Measurements from ENCODE around the gene RITA1. TPM values are rescaled to one million over a fixed set of nuclear protein-coding genes. Genes with fewer than 3 reads are reported as not detected.

Gene RITA1
- polyA plus RNA-seq, 2 donors, result 6.8 to 14.6 TPM

GRCh38 chr12:113208041-113208934 lies 22.8 kb downstream of the RITA1 start:
- WGBS, 2 donors, result 70 to 73% methylated on average over 10 of the region's 10 CpGs
- peak overlapping the region in 1 of 2 donors; percentile 53 for H3K27ac ChIP-seq (ENCODE audit: low read depth in 2 of 2, low read length in 1 of 2)
- no peak overlapping the region for H3K4me3 ChIP-seq (ENCODE audit: low read depth in 1 of 2, low read length in 2 of 2)
- H3K4me1 ChIP-seq (ENCODE audit: control insufficient read depth in 2 of 2, insufficient read depth in 2 of 2, low read length in 1 of 2), result no peaks in the 10 kb centered on the region
- no peaks in the 10 kb centered on the region for H3K27me3 ChIP-seq (ENCODE audit: control insufficient read depth in 1 of 2, insufficient read depth in 2 of 2, low read length in 2 of 2)
- no peaks in the 10 kb centered on the region for H3K36me3 ChIP-seq (ENCODE audit: control insufficient read depth in 2 of 2, insufficient read depth in 2 of 2, low read length in 1 of 2)
- no peaks in the 10 kb centered on the region for H3K9me3 ChIP-seq (ENCODE audit: control insufficient read depth in 2 of 2, insufficient read depth in 1 of 2, low read depth in 1 of 2, low read length in 1 of 2)

- no peaks in the 10 kb centered on the region for H3K27me3 ChIP-seq (ENCODE audit: control insufficient read depth in 1 of 2, insufficient read depth in 2 of 2, low read length in 2 of 2)
- no peaks in the 10 kb centered on the region for H3K4me1 ChIP-seq (ENCODE audit: control insufficient read depth in 2 of 2, insufficient read depth in 2 of 2, low read length in 1 of 2)
- no peak overlapping the region for H3K4me3 ChIP-seq (ENCODE audit: low read depth in 1 of 2, low read length in 2 of 2)
- 89 to 90% methylated on average over 6 of the region's 6 CpGs for WGBS, 2 donors
- H3K36me3 ChIP-seq (ENCODE audit: control insufficient read depth in 2 of 2, insufficient read depth in 2 of 2, low read length in 1 of 2), result no peaks in the 10 kb centered on the region
- H3K27ac ChIP-seq (ENCODE audit: low read depth in 2 of 2, low read length in 1 of 2), result no peak overlapping the region
- no peaks in the 10 kb centered on the region for H3K9me3 ChIP-seq (ENCODE audit: control insufficient read depth in 2 of 2, insufficient read depth in 1 of 2, low read depth in 1 of 2, low read length in 1 of 2)
Observed at GRCh38 chr12:113211160-113211559, 25.6 kb downstream of the RITA1 start.

GRCh38 chr12:113214895-113215400 lies 29.4 kb downstream of the RITA1 start:
- peaks cover 0 to 2% of the 10 kb centered on the region in 2 donors for H3K4me1 ChIP-seq (ENCODE audit: control insufficient read depth in 2 of 2, insufficient read depth in 2 of 2, low read length in 1 of 2)
- WGBS, 2 donors, result 49 to 56% methylated on average over 5 of the region's 5 CpGs
- peak overlapping the region in 1 of 2 donors; percentile 24 for H3K27ac ChIP-seq (ENCODE audit: low read depth in 2 of 2, low read length in 1 of 2)
- H3K9me3 ChIP-seq (ENCODE audit: control insufficient read depth in 2 of 2, insufficient read depth in 1 of 2, low read depth in 1 of 2, low read length in 1 of 2), result no peaks in the 10 kb centered on the region
- no peak overlapping the region for H3K4me3 ChIP-seq (ENCODE audit: low read depth in 1 of 2, low read length in 2 of 2)
- H3K36me3 ChIP-seq (ENCODE audit: control insufficient read depth in 2 of 2, insufficient read depth in 2 of 2, low read length in 1 of 2), result no peaks in the 10 kb centered on the region
- no peaks in the 10 kb centered on the region for H3K27me3 ChIP-seq (ENCODE audit: control insufficient read depth in 1 of 2, insufficient read depth in 2 of 2, low read length in 2 of 2)

- no peaks in the 10 kb centered on the region for H3K9me3 ChIP-seq (ENCODE audit: control insufficient read depth in 2 of 2, insufficient read depth in 1 of 2, low read depth in 1 of 2, low read length in 1 of 2)
- H3K27ac ChIP-seq (ENCODE audit: low read depth in 2 of 2, low read length in 1 of 2), result no peak overlapping the region
- peaks cover 0 to 2% of the 10 kb centered on the region in 2 donors for H3K4me1 ChIP-seq (ENCODE audit: control insufficient read depth in 2 of 2, insufficient read depth in 2 of 2, low read length in 1 of 2)
- H3K4me3 ChIP-seq (ENCODE audit: low read depth in 1 of 2, low read length in 2 of 2), result no peak overlapping the region
- WGBS, 2 donors, result 75 to 79% methylated on average over 2 of the region's 2 CpGs
- no peaks in the 10 kb centered on the region for H3K36me3 ChIP-seq (ENCODE audit: control insufficient read depth in 2 of 2, insufficient read depth in 2 of 2, low read length in 1 of 2)
- H3K27me3 ChIP-seq (ENCODE audit: control insufficient read depth in 1 of 2, insufficient read depth in 2 of 2, low read length in 2 of 2), result no peaks in the 10 kb centered on the region
Observed at GRCh38 chr12:113216027-113216426, 30.5 kb downstream of the RITA1 start.

GRCh38 chr12:113220593-113221180 lies 35.2 kb downstream of the RITA1 start:
- H3K4me1 ChIP-seq (ENCODE audit: control insufficient read depth in 2 of 2, insufficient read depth in 2 of 2, low read length in 1 of 2), result peaks cover 0 to 5% of the 10 kb centered on the region in 2 donors
- 0 to 1% methylated on average over 23 of the region's 23 CpGs for WGBS, 2 donors
- H3K9me3 ChIP-seq (ENCODE audit: control insufficient read depth in 2 of 2, insufficient read depth in 1 of 2, low read depth in 1 of 2, low read length in 1 of 2), result no peaks in the 10 kb centered on the region
- H3K4me3 ChIP-seq (ENCODE audit: low read depth in 1 of 2, low read length in 2 of 2), result peak overlapping the region; percentile 40 to 49
- no peaks in the 10 kb centered on the region for H3K36me3 ChIP-seq (ENCODE audit: control insufficient read depth in 2 of 2, insufficient read depth in 2 of 2, low read length in 1 of 2)
- no peaks in the 10 kb centered on the region for H3K27me3 ChIP-seq (ENCODE audit: control insufficient read depth in 1 of 2, insufficient read depth in 2 of 2, low read length in 2 of 2)
- peak overlapping the region in 1 of 2 donors; percentile 75 for H3K27ac ChIP-seq (ENCODE audit: low read depth in 2 of 2, low read length in 1 of 2)

- no peaks in the 10 kb centered on the region for H3K9me3 ChIP-seq (ENCODE audit: control insufficient read depth in 2 of 2, insufficient read depth in 1 of 2, low read depth in 1 of 2, low read length in 1 of 2)
- no peaks in the 10 kb centered on the region for H3K36me3 ChIP-seq (ENCODE audit: control insufficient read depth in 2 of 2, insufficient read depth in 2 of 2, low read length in 1 of 2)
- H3K4me3 ChIP-seq (ENCODE audit: low read depth in 1 of 2, low read length in 2 of 2), result peak within 1 kb of the TSS; percentile 61 to 93
- peaks cover 0 to 5% of the 10 kb centered on the region in 2 donors for H3K4me1 ChIP-seq (ENCODE audit: control insufficient read depth in 2 of 2, insufficient read depth in 2 of 2, low read length in 1 of 2)
- 0% methylated on average over 42 to 68 of the region's 68 CpGs for WGBS, 2 donors
- H3K27me3 ChIP-seq (ENCODE audit: control insufficient read depth in 1 of 2, insufficient read depth in 2 of 2, low read length in 2 of 2), result no peaks in the 10 kb centered on the region
- H3K27ac ChIP-seq (ENCODE audit: low read depth in 2 of 2, low read length in 1 of 2), result peak within 1 kb of the TSS; percentile 88 to 94
Observed at GRCh38 chr12:113221181-113221996, 35.9 kb downstream of the RITA1 start, which contains the start of gene TPCN1. Gene TPCN1, plus strand, starts transcription at chr12:113221464. Its CDS starts 5,389 bp downstream, at chr12:113226853.

GRCh38 chr12:113221997-113222729 lies 36.6 kb downstream of the RITA1 start:
- Histone ChIP-seq H3K9me3 (ENCODE audit: control insufficient read depth in 2 of 2, insufficient read depth in 1 of 2, low read depth in 1 of 2, low read length in 1 of 2) (no peaks in the 10 kb centered on the region), H3K27ac (ENCODE audit: low read depth in 2 of 2, low read length in 1 of 2) (peak overlapping the region; percentile 88 to 94), H3K4me3 (ENCODE audit: low read depth in 1 of 2, low read length in 2 of 2) (peak overlapping the region; percentile 61 to 93), H3K27me3 (ENCODE audit: control insufficient read depth in 1 of 2, insufficient read depth in 2 of 2, low read length in 2 of 2) (no peaks in the 10 kb centered on the region), H3K36me3 (ENCODE audit: control insufficient read depth in 2 of 2, insufficient read depth in 2 of 2, low read length in 1 of 2) (peaks cover 0 to 5% of the 10 kb centered on the region in 2 donors), H3K4me1 (ENCODE audit: control insufficient read depth in 2 of 2, insufficient read depth in 2 of 2, low read length in 1 of 2) (peaks cover 0 to 2% of the 10 kb centered on the region in 2 donors)
- 13 to 18% methylated on average over 12 of the region's 12 CpGs for WGBS, 2 donors

GRCh38 chr12:113222730-113223531 lies 37.4 kb downstream of the RITA1 start:
- peaks cover 0 to 5% of the 10 kb centered on the region in 2 donors for H3K36me3 ChIP-seq (ENCODE audit: control insufficient read depth in 2 of 2, insufficient read depth in 2 of 2, low read length in 1 of 2)
- H3K27ac ChIP-seq (ENCODE audit: low read depth in 2 of 2, low read length in 1 of 2), result peak overlapping the region; percentile 88 to 94
- H3K4me1 ChIP-seq (ENCODE audit: control insufficient read depth in 2 of 2, insufficient read depth in 2 of 2, low read length in 1 of 2), result peaks cover 0 to 2% of the 10 kb centered on the region in 2 donors
- H3K9me3 ChIP-seq (ENCODE audit: control insufficient read depth in 2 of 2, insufficient read depth in 1 of 2, low read depth in 1 of 2, low read length in 1 of 2), result no peaks in the 10 kb centered on the region
- WGBS, 2 donors, result 13 to 19% methylated on average over 11 of the region's 11 CpGs
- peak overlapping the region; percentile 20 to 61 for H3K4me3 ChIP-seq (ENCODE audit: low read depth in 1 of 2, low read length in 2 of 2)
- no peaks in the 10 kb centered on the region for H3K27me3 ChIP-seq (ENCODE audit: control insufficient read depth in 1 of 2, insufficient read depth in 2 of 2, low read length in 2 of 2)

Data from esophagus (tissue), 2 donors.